H1 (cell line): Measurements from ENCODE around the gene DEK.

Source experiments
- BACH1 ChIP-seq: IDR thresholded peaks from 2 replicates; pipeline ENCODE4 v1.6.1; 2012; ENCODE audit warnings: low read length, improper control_type of control experiment
- BCL11A ChIP-seq, 2 experiments: IDR thresholded peaks; one replicate each; pipeline ENCODE4 v1.6.1; 2011; ENCODE audit warnings: low read depth in 2 of 2, low read length in 2 of 2, mild to moderate bottlenecking in 2 of 2
- CHD1 ChIP-seq: IDR thresholded peaks from 2 replicates; pipeline ENCODE4 v1.6.1; 2012; ENCODE audit warnings: low read depth, low read length, improper control_type of control experiment
- CHD2 ChIP-seq: IDR thresholded peaks from 2 replicates; pipeline ENCODE4 v1.6.1; 2012; ENCODE audit warnings: low read length, improper control_type of control experiment
- CTCF ChIP-seq, 3 experiments: IDR thresholded peaks; 1 replicate in 2 of 3; 2 replicates in 1 of 3; pipeline versions ENCODE4 v1.5.1 to v1.6.1; 2011; ENCODE audit warnings: low read length in 3 of 3, mild to moderate bottlenecking in 3 of 3, inconsistent platforms in 2 of 3, low read depth in 1 of 3, moderate library complexity in 1 of 3; ENCODE audit not compliant: insufficient read depth in 1 of 3; ENCODE audit errors: control extremely low read depth in 1 of 3
- E2F6 ChIP-seq: IDR thresholded peaks from 2 replicates; pipeline ENCODE4 v1.6.1; 2012; ENCODE audit warnings: inconsistent platforms
- EGR1 ChIP-seq: IDR thresholded peaks from 2 replicates; pipeline ENCODE4 v1.6.1; 2011; ENCODE audit warnings: low read depth, low read length, borderline replicate concordance
- EZH2 ChIP-seq: fragments of 200-600 bp; sonication (generic); IDR thresholded peaks from 2 replicates; pipeline ENCODE4 v1.7.1; 2012; ENCODE audit warnings: low read depth, mild to moderate bottlenecking, moderate library complexity, low read length, inconsistent platforms; ENCODE audit not compliant: severe bottlenecking
- JUND ChIP-seq: IDR thresholded peaks from 2 replicates; pipeline ENCODE4 v1.6.1; 2011; ENCODE audit warnings: mild to moderate bottlenecking, improper control_type of control experiment, low read length
- MAFK ChIP-seq: IDR thresholded peaks from 2 replicates; pipeline ENCODE4 v1.6.1; 2012; ENCODE audit warnings: low read depth, mild to moderate bottlenecking, improper control_type of control experiment, low read length
- MAX ChIP-seq: IDR thresholded peaks from 2 replicates; pipeline ENCODE4 v1.6.1; 2012; ENCODE audit warnings: inconsistent platforms
- POLR2A ChIP-seq, 2 experiments: IDR thresholded peaks; 1 replicate in 1 of 2; 2 replicates in 1 of 2; pipeline ENCODE4 v1.6.1; 2011; ENCODE audit warnings: low read depth in 2 of 2, low read length in 2 of 2, mild to moderate bottlenecking in 2 of 2; ENCODE audit errors: control extremely low read depth in 1 of 2
- RAD21 ChIP-seq, 2 experiments: IDR thresholded peaks in 1 of 2; conservative IDR thresholded peaks in 1 of 2; 2 replicates each; pipeline ENCODE4 v1.6.1; 2011; ENCODE audit warnings: low read depth in 2 of 2, low read length in 2 of 2, improper control_type of control experiment in 1 of 2, inconsistent platforms in 1 of 2, mild to moderate bottlenecking in 1 of 2, moderate library complexity in 1 of 2
- SIRT6 ChIP-seq: IDR thresholded peaks from one replicate; pipeline ENCODE4 v1.7.1; 2012; ENCODE audit warnings: low read length, inconsistent platforms

DNA sequence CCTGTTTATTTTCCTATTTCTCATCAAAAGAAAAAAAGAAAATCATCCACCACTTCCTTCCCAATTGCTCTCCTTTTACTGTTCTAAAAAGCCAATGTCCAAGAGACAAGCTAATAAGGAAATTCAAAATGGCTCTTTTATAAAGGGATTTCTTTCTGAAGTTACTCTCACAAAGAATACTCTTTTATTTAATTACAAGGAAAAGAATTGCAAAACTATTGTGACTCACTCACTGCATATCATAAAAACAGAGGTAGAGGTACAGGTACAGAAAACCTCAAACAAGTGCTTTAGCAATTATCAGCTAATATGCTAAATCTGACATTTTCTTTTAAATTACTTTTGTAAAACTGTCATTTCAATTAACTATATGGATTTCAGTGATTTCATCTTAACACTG, 18.1 kb downstream of the DEK start:
- TF ChIP-seq EGR1: no peak
- TF ChIP-seq EZH2: no peak
- TF ChIP-seq CTCF (IDR thresholded peaks at IDR 0.05; ENCODE audit: control extremely low read depth in 1 of 3, insufficient read depth in 1 of 3, low read depth in 1 of 3, low read length in 3 of 3): no peak
- no peak for TF ChIP-seq CHD1
- no peak for TF ChIP-seq MAX
- TF ChIP-seq SIRT6: no peak
- no peak for TF ChIP-seq BACH1
- TF ChIP-seq BCL11A (IDR thresholded peaks at IDR 0.05; ENCODE audit: low read depth in 2 of 2, low read length in 2 of 2): no peak
- no peak for TF ChIP-seq E2F6
- TF ChIP-seq POLR2A (IDR thresholded peaks at IDR 0.05; ENCODE audit: control extremely low read depth in 1 of 2, low read depth in 2 of 2, low read length in 2 of 2): no peak
- no peak for TF ChIP-seq JUND
- no peak for TF ChIP-seq RAD21 (IDR thresholded peaks at IDR 0.05 in 1 of 2, conservative IDR thresholded peaks at IDR 0.05 in 1 of 2; ENCODE audit: low read depth in 2 of 2, low read length in 2 of 2)
- TF ChIP-seq MAFK: no peak
- no peak for TF ChIP-seq CHD2
